ENCODE results near the gene GCFC2. TPM values are rescaled to one million over a fixed set of nuclear protein-coding genes. Genes with fewer than 3 reads are reported as not detected.

Gene GCFC2
- total and polyA plus RNA-seq, 9 of the 15 experiments (the other 6 are each of a cell fraction or from before 2014, with no cell fraction given), result 10.5 to 40.6 (median 23.0) TPM

- no peak for TF ChIP-seq RERE (CRISPR knock-in tag; IDR thresholded peaks at IDR 0.05; ENCODE audit: borderline replicate concordance)
Observed at GRCh38 chr2:75619956-75620740, 90.6 kb downstream of the GCFC2 start (continued).

GRCh38 chr2:75616933-75617332 is 93.8 kb downstream of the GCFC2 start:
- in situ Hi-C loops (cut with MboI) (loop anchor here (10.0 to 25.0 kb wide), 3 partner anchors 555 to 905 kb away; no protein-coding TSS in a partner anchor), intact Hi-C loops (cut with micrococcal nuclease) (no loop called here)
- no peak for ATAC-seq
- FAIRE-seq, result no peak
- no peaks in the 10 kb centered on the region for H3K36me3 ChIP-seq (ENCODE audit: control insufficient read depth, insufficient read depth, low read length)
- peaks cover 0 to 3% of the 10 kb centered on the region in 2 experiments; a peak in 1 of 5 replicates for H3K27me3 ChIP-seq (ENCODE audit: control insufficient read depth in 2 of 2, insufficient read depth in 2 of 2, low read length in 2 of 2)
- H2AFZ ChIP-seq (ENCODE audit: low read depth, low read length), result no peak overlapping the region
- no peak overlapping the region for H3K9ac ChIP-seq (ENCODE audit: insufficient read depth in 1 of 2, low read depth in 2 of 2, low read length in 2 of 2)
- no peaks in the 10 kb centered on the region for H3K79me2 ChIP-seq (ENCODE audit: control insufficient read depth, insufficient read depth, low read length)
- no TSS peak for BruUV-seq (replicated peaks)
- 0% methylated on average over 3 of the region's 3 CpGs for WGBS (ENCODE audit: insufficient coverage, low coverage, missing lambda C conversion rate)
- H3K9me3 ChIP-seq (replicated peaks; ENCODE audit: control insufficient read depth, insufficient read depth, low read depth, low read length), result no peaks in the 10 kb centered on the region
- no peaks in the 10 kb centered on the region for H3K4me1 ChIP-seq (replicated peaks in 1 of 2; ENCODE audit: control insufficient read depth in 2 of 2, insufficient read depth in 2 of 2, low read length in 2 of 2)
- no peaks in the 10 kb centered on the region for H4K20me1 ChIP-seq (replicated peaks; ENCODE audit: control insufficient read depth, insufficient read depth, low read length)
- H3K9me1 ChIP-seq (ENCODE audit: control insufficient read depth, insufficient read depth, low read length), result no peaks in the 10 kb centered on the region
- no peak overlapping the region for H3K4me2 ChIP-seq (ENCODE audit: insufficient read depth, low read length)
- ChIA-PET POLR2A (no interaction called here), CTCF (ENCODE audit: low intra/inter-chr PET ratio) (no interaction called here)
- no peak overlapping the region for H3K27ac ChIP-seq (ENCODE audit: extremely low read depth, low read depth, low read length)
- DNase-seq (ENCODE audit: extremely low read depth in 1 of 4, low spot score in 3 of 4), result no peak
- H3K4me3 ChIP-seq, result no peak overlapping the region
- no peak for TF ChIP-seq GTF3C2 (IDR thresholded peaks at IDR 0.05; ENCODE audit: borderline replicate concordance, extremely low read depth, insufficient read length)
- no peak for TF ChIP-seq HNRNPUL1 (IDR thresholded peaks at IDR 0.05; ENCODE audit: low read length)
- TF ChIP-seq ZNF592 (IDR thresholded peaks at IDR 0.05), result no peak

All from K562 (cell line).